ENCODE data around the gene FBXL13. TPM values are rescaled to one million over a fixed set of nuclear protein-coding genes. Genes with fewer than 3 reads are reported as not detected.

FBXL13 gene
- total RNA-seq, 2 experiments from 2014 or later = 1.6 to 2.0 TPM

DNA sequence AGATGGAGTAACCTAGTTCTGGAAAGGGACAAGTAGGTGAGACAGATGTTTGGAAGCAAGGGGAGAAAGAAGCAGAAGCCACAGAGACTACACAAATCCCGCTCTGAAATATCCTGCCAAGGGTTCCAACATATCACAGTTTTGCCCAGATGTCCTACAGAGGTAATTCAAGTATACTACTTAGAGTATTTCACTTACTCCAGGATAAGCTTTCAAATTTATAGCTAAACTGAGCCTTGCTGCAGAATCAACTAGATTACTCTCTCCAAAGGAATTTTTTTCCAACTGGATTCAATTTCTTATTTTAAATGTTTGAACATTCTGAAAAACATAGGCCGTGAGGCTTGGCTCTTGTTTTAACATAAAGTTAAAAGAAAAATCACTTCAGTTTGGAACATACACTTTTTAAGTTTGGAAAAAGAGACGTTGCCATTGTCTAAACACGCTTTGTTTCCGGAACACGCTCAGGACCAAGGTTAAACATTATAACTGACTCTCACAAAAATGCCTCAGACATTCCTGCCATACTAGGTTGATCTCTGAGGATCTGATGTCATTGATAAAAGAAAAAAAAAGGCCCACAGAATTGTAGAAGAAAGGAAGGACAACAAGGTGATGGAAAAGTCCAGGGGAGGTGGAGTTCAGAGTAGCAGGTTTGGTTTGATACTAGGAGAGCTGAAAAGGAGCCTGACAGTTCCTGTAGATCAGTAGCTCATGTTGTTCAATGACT lies 251.0 kb downstream of the FBXL13 start:
- no peak for TF ChIP-seq EZH2phosphoT487 (IDR thresholded peaks at IDR 0.05; ENCODE audit: borderline replicate concordance, low read depth, low read length)
- TF ChIP-seq, protein P1, sequence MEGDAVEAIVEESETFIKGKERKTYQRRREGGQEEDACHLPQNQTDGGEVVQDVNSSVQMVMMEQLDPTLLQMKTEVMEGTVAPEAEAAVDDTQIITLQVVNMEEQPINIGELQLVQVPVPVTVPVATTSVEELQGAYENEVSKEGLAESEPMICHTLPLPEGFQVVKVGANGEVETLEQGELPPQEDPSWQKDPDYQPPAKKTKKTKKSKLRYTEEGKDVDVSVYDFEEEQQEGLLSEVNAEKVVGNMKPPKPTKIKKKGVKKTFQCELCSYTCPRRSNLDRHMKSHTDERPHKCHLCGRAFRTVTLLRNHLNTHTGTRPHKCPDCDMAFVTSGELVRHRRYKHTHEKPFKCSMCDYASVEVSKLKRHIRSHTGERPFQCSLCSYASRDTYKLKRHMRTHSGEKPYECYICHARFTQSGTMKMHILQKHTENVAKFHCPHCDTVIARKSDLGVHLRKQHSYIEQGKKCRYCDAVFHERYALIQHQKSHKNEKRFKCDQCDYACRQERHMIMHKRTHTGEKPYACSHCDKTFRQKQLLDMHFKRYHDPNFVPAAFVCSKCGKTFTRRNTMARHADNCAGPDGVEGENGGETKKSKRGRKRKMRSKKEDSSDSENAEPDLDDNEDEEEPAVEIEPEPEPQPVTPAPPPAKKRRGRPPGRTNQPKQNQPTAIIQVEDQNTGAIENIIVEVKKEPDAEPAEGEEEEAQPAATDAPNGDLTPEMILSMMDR (conservative IDR thresholded peaks at IDR 0.05; ENCODE audit: low read length) = no peak
- no peaks in the 10 kb centered on the region for H3K9me3 ChIP-seq (ENCODE audit: low read length)
- no peaks in the 10 kb centered on the region for H3K79me2 ChIP-seq (ENCODE audit: insufficient read depth, low read depth, low read length)
- no peaks in the 10 kb centered on the region for H3K9me2 ChIP-seq (ENCODE audit: insufficient read depth, low read length)
- H3K36me3 ChIP-seq (ENCODE audit: insufficient read depth, low read length) = no peaks in the 10 kb centered on the region
- no peak overlapping the region for H2AFZ ChIP-seq (ENCODE audit: low read length)
- ChIA-PET POLR2A (interaction anchor here (0.9 kb wide), 1 partner anchor 15 kb away, joined by 4 read pairs; no protein-coding TSS in a partner anchor), CTCF (ENCODE audit: unreplicated experiment) (no interaction called here)
- intact Hi-C loops (cut with micrococcal nuclease; ENCODE audit: unreplicated experiment) = no loop called here
- H3K4me1 ChIP-seq (ENCODE audit: insufficient read depth, low read length, poor library complexity, severe bottlenecking) = no peaks in the 10 kb centered on the region
- H4K20me1 ChIP-seq (ENCODE audit: insufficient read depth, low read length) = no peaks in the 10 kb centered on the region
- no TSS peak for BruUV-seq (replicated peaks)
- H3K4me2 ChIP-seq (ENCODE audit: low read length) = no peak overlapping the region
- H3K4me3 ChIP-seq (ENCODE audit: low read depth, low read length, poor library complexity, severe bottlenecking) = no peak overlapping the region
- no peak for DNase-seq (ENCODE audit: low spot score)
- no peak overlapping the region for H3K27ac ChIP-seq (ENCODE audit: low read depth, low read length, poor library complexity, severe bottlenecking)

DNA sequence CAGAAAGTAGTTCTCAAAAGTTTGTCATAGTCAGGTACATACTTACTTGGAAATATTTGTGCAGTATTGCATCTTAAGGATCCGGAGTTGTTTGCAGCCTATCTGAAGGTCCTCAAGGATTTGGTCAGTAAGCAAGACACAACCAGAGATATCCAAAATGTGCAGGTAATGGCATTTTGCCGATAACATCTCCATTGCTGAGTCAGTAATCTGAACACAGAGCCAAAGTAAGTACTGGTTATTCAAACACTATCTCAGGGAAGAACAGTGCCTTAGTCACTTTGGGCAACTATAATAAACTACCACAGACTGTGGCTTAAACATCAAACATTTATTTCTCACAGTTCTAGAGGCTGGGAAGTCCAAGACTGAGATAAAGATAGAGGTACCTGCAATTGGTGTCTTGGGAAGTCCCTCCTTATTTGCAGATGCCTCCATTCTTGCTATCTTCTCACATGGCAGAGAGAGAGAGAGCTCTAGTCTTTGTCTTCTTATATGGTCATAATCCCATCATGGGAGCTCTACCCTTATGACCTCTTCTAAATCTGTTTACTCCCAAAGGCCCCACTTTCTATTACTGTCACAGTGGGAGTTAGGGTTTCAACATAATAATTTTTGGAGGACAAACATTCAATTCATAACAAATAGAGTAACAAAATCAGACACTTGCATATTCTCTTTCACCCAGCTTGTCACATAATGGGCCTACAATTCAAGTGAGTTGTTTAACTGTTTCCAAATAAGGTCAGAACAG lies 252.4 kb downstream of the FBXL13 start:
- TF ChIP-seq, protein P1 (conservative IDR thresholded peaks at IDR 0.05; ENCODE audit: low read length) = no peak
- TF ChIP-seq EZH2phosphoT487 (IDR thresholded peaks at IDR 0.05; ENCODE audit: borderline replicate concordance, low read depth, low read length) = no peak
- Histone ChIP-seq H4K20me1 (ENCODE audit: insufficient read depth, low read length) (no peaks in the 10 kb centered on the region), H3K79me2 (ENCODE audit: insufficient read depth, low read depth, low read length) (no peaks in the 10 kb centered on the region), H3K4me1 (ENCODE audit: insufficient read depth, low read length, poor library complexity, severe bottlenecking) (no peaks in the 10 kb centered on the region), H3K4me2 (ENCODE audit: low read length) (no peak overlapping the region), H3K36me3 (ENCODE audit: insufficient read depth, low read length) (no peaks in the 10 kb centered on the region), H2AFZ (ENCODE audit: low read length) (no peak overlapping the region), H3K4me3 (ENCODE audit: low read depth, low read length, poor library complexity, severe bottlenecking) (no peak overlapping the region), H3K9me3 (ENCODE audit: low read length) (no peaks in the 10 kb centered on the region), H3K9me2 (ENCODE audit: insufficient read depth, low read length) (no peaks in the 10 kb centered on the region), H3K27ac (ENCODE audit: low read depth, low read length, poor library complexity, severe bottlenecking) (no peak overlapping the region)
- no TSS peak for BruUV-seq (replicated peaks)
- CTCF ChIA-PET (ENCODE audit: unreplicated experiment) = no interaction called here
- no peak for DNase-seq (ENCODE audit: low spot score)
- POLR2A ChIA-PET = no interaction called here
- intact Hi-C loops (cut with micrococcal nuclease; ENCODE audit: unreplicated experiment) = no loop called here

DNA sequence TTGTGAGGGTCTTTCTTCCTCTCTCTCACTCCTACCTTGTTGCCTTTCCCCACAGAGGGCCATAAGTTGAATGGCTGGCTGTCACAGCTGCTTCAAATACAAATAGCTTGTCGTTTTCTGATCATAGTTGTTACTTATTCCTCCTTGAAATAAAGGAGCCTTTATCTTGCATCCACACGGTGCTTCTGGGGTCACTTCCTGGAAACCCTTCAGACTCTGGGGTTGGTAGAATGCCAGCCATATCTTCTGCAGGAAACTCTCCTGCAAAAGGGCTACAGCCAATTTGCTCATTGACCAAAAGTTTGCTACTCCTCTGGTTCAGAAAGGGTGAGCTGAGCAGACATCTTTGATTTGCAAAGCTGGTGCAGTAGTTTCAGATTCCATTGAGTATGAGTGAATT lies 255.4 kb downstream of the FBXL13 start:
- no peaks in the 10 kb centered on the region for H3K36me3 ChIP-seq (ENCODE audit: insufficient read depth, low read length)
- POLR2A ChIA-PET = interaction anchor here (0.6 to 2.0 kb wide), 4 partner anchors 11 to 252 kb away, joined by 3 to 5 read pairs (median 3); no protein-coding TSS in a partner anchor
- intact Hi-C loops (cut with micrococcal nuclease; ENCODE audit: unreplicated experiment) = no loop called here

More for the DNA sequence above, 255.4 kb downstream of the FBXL13 start:
- H3K79me2 ChIP-seq (ENCODE audit: insufficient read depth, low read depth, low read length) = no peaks in the 10 kb centered on the region
- H3K4me3 ChIP-seq (ENCODE audit: low read depth, low read length, poor library complexity, severe bottlenecking) = no peak overlapping the region
- no peaks in the 10 kb centered on the region for H3K9me2 ChIP-seq (ENCODE audit: insufficient read depth, low read length)
- H2AFZ ChIP-seq (ENCODE audit: low read length) = no peak overlapping the region
- H3K4me1 ChIP-seq (ENCODE audit: insufficient read depth, low read length, poor library complexity, severe bottlenecking) = no peaks in the 10 kb centered on the region
- DNase-seq (ENCODE audit: low spot score) = no peak
- no peak overlapping the region for H3K27ac ChIP-seq (ENCODE audit: low read depth, low read length, poor library complexity, severe bottlenecking)
- H4K20me1 ChIP-seq (ENCODE audit: insufficient read depth, low read length) = no peaks in the 10 kb centered on the region
- no peaks in the 10 kb centered on the region for H3K9me3 ChIP-seq (ENCODE audit: low read length)
- no TSS peak for BruUV-seq (replicated peaks)
- H3K4me2 ChIP-seq (ENCODE audit: low read length) = no peak overlapping the region
- TF ChIP-seq, protein P1 (conservative IDR thresholded peaks at IDR 0.05; ENCODE audit: low read length) = no peak
- TF ChIP-seq EZH2phosphoT487 (IDR thresholded peaks at IDR 0.05; ENCODE audit: borderline replicate concordance, low read depth, low read length) = no peak
- CTCF ChIA-PET (ENCODE audit: unreplicated experiment) = no interaction called here

Measured in OCI-LY7 (cell line).